H1 (cell line): ENCODE results near the gene DBH. TPM values are rescaled to one million over a fixed set of nuclear protein-coding genes. Genes with fewer than 3 reads are reported as not detected.

Experiments used
- CTCF ChIA-PET: fragments of 300-600 bp; sonication (Branson Sonifier 250); formaldehyde crosslinking; loops from one replicate; lab custom pipeline; 2021; ENCODE audit not compliant: partially characterized antibody; lab: Charles Lee
- POLR2A ChIA-PET: fragments of 300-600 bp; sonication (Branson Sonifier 250); formaldehyde crosslinking; loops from one replicate; lab custom pipeline; 2021; ENCODE audit warnings: inconsistent platforms; ENCODE audit not compliant: partially characterized antibody; lab: Charles Lee
- DNase-seq, 2 experiments: peaks; one replicate each; pipeline versions ENCODE4 v3.0.0 to v3.0.0-alpha.2; 2010 to 2022; ENCODE audit warnings: low spot score in 2 of 2, low read depth in 1 of 2, mixed read lengths in 1 of 2
- FAIRE-seq: peaks from 2 replicates; lab custom pipeline; 2011; peaks lifted over from hg19 to GRCh38; lab: Jason Lieb, UNC
- H2AFZ ChIP-seq: 2 replicates; pipeline ENCODE4 v1.8.1; 2012; ENCODE audit warnings: low read length, inconsistent platforms
- H2AK5ac ChIP-seq: 2 replicates; pipeline ENCODE4 v1.6.1; 2013; ENCODE audit warnings: low read depth, low read length
- H2BK120ac ChIP-seq: replicated peaks from 2 replicates; pipeline ENCODE3; 2013; ENCODE audit warnings: low read depth, low read length, inconsistent platforms
- H2BK12ac ChIP-seq: 2 replicates; pipeline ENCODE4 v1.6.1; 2013; ENCODE audit warnings: low read depth, low read length
- H2BK15ac ChIP-seq: 2 replicates; pipeline ENCODE4 v1.6.1; 2013; ENCODE audit warnings: low read length
- H2BK20ac ChIP-seq: 2 replicates; pipeline ENCODE4 v1.6.1; 2013; ENCODE audit warnings: low read length
- H2BK5ac ChIP-seq: 2 replicates; pipeline ENCODE4 v1.6.1; 2013; ENCODE audit warnings: low read depth, low read length
- H3K14ac ChIP-seq: 2 replicates; pipeline ENCODE4 v1.6.1; 2013; ENCODE audit warnings: inconsistent platforms; ENCODE audit not compliant: insufficient read length
- H3K18ac ChIP-seq: 2 replicates; pipeline ENCODE4 v1.6.1; 2013; ENCODE audit warnings: low read length; ENCODE audit errors: extremely low read depth
- H3K23ac ChIP-seq: 2 replicates; pipeline ENCODE4 v1.6.1; 2013; ENCODE audit warnings: inconsistent platforms; ENCODE audit not compliant: insufficient read length
- H3K23me2 ChIP-seq: 2 replicates; pipeline ENCODE4 v1.6.1; 2013; ENCODE audit warnings: low read depth, low read length
- H3K27ac ChIP-seq: 2 replicates; pipeline ENCODE4 v1.6.1; 2011; ENCODE audit warnings: low read depth, low read length, inconsistent platforms
- H3K27me3 ChIP-seq, 4 experiments: replicated peaks in 1 of 4; 1 replicate in 1 of 4; 2 replicates in 3 of 4; pipeline versions ENCODE4 v1.6.1 to v1.8.1; 2011 to 2013; ENCODE audit warnings: low read length in 3 of 4, mild to moderate bottlenecking in 3 of 4, inconsistent platforms in 2 of 4, mixed read lengths in 2 of 4, moderate library complexity in 1 of 4; ENCODE audit not compliant: control insufficient read depth in 3 of 4, insufficient read depth in 3 of 4; ENCODE audit errors: extremely low read depth in 1 of 4
- H3K36me3 ChIP-seq, 4 experiments: 2 replicates each; pipeline versions ENCODE4 v1.6.1 to v1.8.1; 2011 to 2013; ENCODE audit warnings: mild to moderate bottlenecking in 4 of 4, low read length in 3 of 4, moderate library complexity in 2 of 4, control low read depth in 1 of 4, inconsistent platforms in 1 of 4; ENCODE audit not compliant: insufficient read depth in 4 of 4, control insufficient read depth in 2 of 4
- H3K4ac ChIP-seq: replicated peaks from 2 replicates; pipeline ENCODE3; 2013; ENCODE audit warnings: low read length, low read depth, mixed read lengths, inconsistent platforms; ENCODE audit not compliant: insufficient read length
- H3K4me1 ChIP-seq, 4 experiments: replicated peaks in 1 of 4; 1 replicate in 1 of 4; 2 replicates in 3 of 4; pipeline versions ENCODE4 v1.6.1 to v1.8.1; 2011 to 2013; ENCODE audit warnings: low read length in 3 of 4, inconsistent platforms in 2 of 4, mixed read lengths in 1 of 4; ENCODE audit not compliant: insufficient read depth in 4 of 4, control insufficient read depth in 3 of 4
- H3K4me2 ChIP-seq, 2 experiments: 2 replicates each; pipeline versions ENCODE4 v1.6.1 to v1.8.1; 2011 to 2013; ENCODE audit warnings: low read depth in 2 of 2, low read length in 2 of 2, control low read depth in 1 of 2, inconsistent platforms in 1 of 2, mild to moderate bottlenecking in 1 of 2; ENCODE audit not compliant: insufficient read depth in 1 of 2
- H3K4me3 ChIP-seq, 4 experiments: fragments of 200-600, 300-600 bp in 1 of 4; sonication (generic), shearing (Covaris generic), sonication (Bioruptor Twin) in 1 of 4; 2 replicates each; pipeline versions ENCODE4 v1.5.1 to v1.8.1; 2011 to 2016; ENCODE audit warnings: low read length in 4 of 4, low read depth in 3 of 4, control low read depth in 2 of 4, inconsistent platforms in 2 of 4, mild to moderate bottlenecking in 2 of 4, mixed read lengths in 1 of 4, moderate library complexity in 1 of 4; ENCODE audit not compliant: insufficient read depth in 2 of 4; ENCODE audit errors: extremely low read depth in 1 of 4
- H3K56ac ChIP-seq: replicated peaks from 2 replicates; pipeline ENCODE3; 2013; ENCODE audit warnings: low read depth, mild to moderate bottlenecking, mixed read lengths, low read length, inconsistent platforms; ENCODE audit not compliant: insufficient read length
- H3K79me1 ChIP-seq: 2 replicates; pipeline ENCODE4 v1.6.1; 2013; ENCODE audit warnings: low read depth, low read length, control low read depth
- H3K79me2 ChIP-seq, 2 experiments: 2 replicates each; pipeline versions ENCODE4 v1.6.1 to v1.8.1; 2012 to 2013; ENCODE audit warnings: low read length in 2 of 2, mild to moderate bottlenecking in 2 of 2, inconsistent platforms in 1 of 2; ENCODE audit not compliant: insufficient read depth in 2 of 2, control insufficient read depth in 1 of 2
- H3K9ac ChIP-seq, 4 experiments: replicated peaks in 1 of 4; 1 replicate in 1 of 4; 2 replicates in 3 of 4; pipeline versions ENCODE4 v1.6.1 to v1.8.1; 2011 to 2013; ENCODE audit warnings: low read depth in 3 of 4, low read length in 3 of 4, control low read depth in 2 of 4, mild to moderate bottlenecking in 2 of 4, moderate library complexity in 2 of 4, inconsistent platforms in 1 of 4; ENCODE audit errors: extremely low read depth in 1 of 4
- H3K9me3 ChIP-seq, 2 experiments: 2 replicates each; pipeline versions ENCODE4 v1.6.1 to v1.8.1; 2012 to 2013; ENCODE audit warnings: mild to moderate bottlenecking in 2 of 2, moderate library complexity in 2 of 2, control low read depth in 1 of 2, inconsistent platforms in 1 of 2, low read depth in 1 of 2, low read length in 1 of 2, mixed read lengths in 1 of 2; ENCODE audit not compliant: insufficient read depth in 2 of 2
- H4K20me1 ChIP-seq, 2 experiments: replicated peaks in 1 of 2; 2 replicates each; pipeline versions ENCODE3 to v1.8.1; 2011 to 2013; ENCODE audit warnings: inconsistent platforms in 2 of 2, low read length in 2 of 2, mild to moderate bottlenecking in 1 of 2; ENCODE audit not compliant: insufficient read depth in 2 of 2, control insufficient read depth in 1 of 2
- H4K5ac ChIP-seq: 2 replicates; pipeline ENCODE4 v1.6.1; 2013; ENCODE audit warnings: low read length, low read depth, mixed read lengths, inconsistent platforms; ENCODE audit not compliant: insufficient read length
- H4K8ac ChIP-seq: 2 replicates; pipeline ENCODE4 v1.8.0; 2013; ENCODE audit warnings: mild to moderate bottlenecking, moderate library complexity, low read length, inconsistent platforms; ENCODE audit not compliant: insufficient read depth; ENCODE audit errors: extremely low read depth
- H4K91ac ChIP-seq: replicated peaks from 2 replicates; pipeline ENCODE3; 2013; ENCODE audit warnings: low read length, mixed read lengths, inconsistent platforms; ENCODE audit not compliant: insufficient read length
- POLR2A ChIP-seq, 2 experiments: IDR thresholded peaks; 1 replicate in 1 of 2; 2 replicates in 1 of 2; pipeline ENCODE4 v1.6.1; 2011; ENCODE audit warnings: low read depth in 2 of 2, low read length in 2 of 2, mild to moderate bottlenecking in 2 of 2; ENCODE audit errors: control extremely low read depth in 1 of 2
- WGBS, 2 experiments: shearing (Covaris generic) in 1 of 2; methylation state at CpG; one replicate each; pipeline versions ENCODE4 v1.1.6 to v1.1.7; 2013 to 2015; ENCODE audit warnings: low lambda C conversion rate in 2 of 2, mixed read lengths in 2 of 2, inconsistent platforms in 1 of 2, low coverage in 1 of 2, missing lambda C conversion rate in 1 of 2; ENCODE audit not compliant: insufficient replicate concordance in 2 of 2, insufficient coverage in 1 of 2, insufficient read length in 1 of 2; ENCODE audit errors: extremely low coverage in 1 of 2, missing lambda C conversion rate in 1 of 2; 5-methylcytosine and 5-hydroxymethylcytosine counted together
- polyA plus RNA-seq, 7 experiments: library from polyadenylated mRNA; depleted of rRNA in 3 of 7; stranded (reverse) in 5 of 7; unstranded in 2 of 7; fragments of >200 nt in 5 of 7; fragments of 200-250 nt in 2 of 7; gene quantifications; 1 replicate in 5 of 7; 2 replicates in 1 of 7; 4 replicates in 1 of 7; pipeline versions ENCODE4 v1.2.1 to v1.2.3, GENCODE V29; 2011 to 2013; ENCODE audit warnings: missing spikeins in 2 of 7, mixed read lengths in 2 of 7
- total RNA-seq: library from RNA; stranded (reverse); fragmentation: NEBNext Ultra II Directional; extraction: Animal tissue kit (Norgen Biotek cat#: 25700); gene quantifications from 2 replicates; pipeline ENCODE4 v1.2.1, GENCODE V29; 2021

DBH gene
- total and polyA plus RNA-seq, 2 of the 8 experiments (the other 6 are each of a cell fraction or from before 2014, with no cell fraction given) = 0.18 TPM; not detected in 1

DNA sequence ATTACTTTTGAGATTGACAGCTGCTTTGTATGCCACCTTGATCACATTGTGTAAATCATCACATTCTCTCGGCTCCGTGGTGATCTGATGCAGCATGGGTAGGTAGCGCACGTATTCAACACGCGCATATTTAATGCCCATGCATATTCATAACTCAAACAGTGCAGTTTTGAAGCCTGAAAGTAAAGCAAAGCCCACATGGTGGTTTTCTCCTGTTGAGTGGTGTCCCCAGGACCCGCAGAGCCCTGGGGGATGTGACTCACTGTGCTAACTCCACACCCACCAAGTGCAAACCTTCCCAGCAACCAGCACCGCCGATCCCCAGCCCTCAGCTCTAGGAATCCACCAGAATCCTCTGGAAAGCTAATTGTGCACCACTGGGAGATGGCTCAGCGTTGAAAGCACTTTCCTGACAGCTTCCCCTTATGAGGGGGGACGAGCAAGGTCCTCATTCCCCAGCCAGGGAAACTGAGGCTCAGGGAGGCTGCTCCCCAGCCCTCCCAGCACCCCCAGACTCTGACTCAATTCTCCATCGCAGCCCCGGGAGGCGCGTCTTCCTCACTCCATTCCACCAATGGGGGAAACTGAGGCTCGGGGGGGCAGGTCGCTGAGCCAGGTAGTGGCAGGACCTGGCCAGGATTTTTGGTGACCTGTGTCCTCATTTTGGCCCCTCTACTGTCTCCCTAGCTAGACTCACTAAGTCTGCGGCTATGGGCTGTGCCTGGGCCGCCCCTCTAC lies 55.6 kb downstream of the DBH start:
- Histone ChIP-seq H3K56ac (no peak overlapping the region), H3K79me1 (no peaks in the 10 kb centered on the region), H2BK5ac (no peak overlapping the region), H3K23me2 (no peaks in the 10 kb centered on the region), H3K14ac (no peak overlapping the region), H2AFZ (no peak overlapping the region), H2AK5ac (no peak overlapping the region), H3K9me3 (no peaks in the 10 kb centered on the region), H4K5ac (no peak overlapping the region), H2BK12ac (no peak overlapping the region), H3K79me2 (no peaks in the 10 kb centered on the region), H3K9ac (no peak overlapping the region), H2BK120ac (no peak overlapping the region), H3K36me3 (no peaks in the 10 kb centered on the region), H4K91ac (no peak overlapping the region), H3K4me1 (no peaks in the 10 kb centered on the region; a peak in 1 of 7 replicates), H3K4ac (no peak overlapping the region), H3K4me3 (no peak overlapping the region), H3K23ac (no peak overlapping the region), H3K4me2 (no peak overlapping the region), H2BK20ac (no peak overlapping the region), H3K27ac (no peak overlapping the region), H4K20me1 (no peaks in the 10 kb centered on the region), H4K8ac (no peak overlapping the region), H3K18ac (no peak overlapping the region), H2BK15ac (no peak overlapping the region), H3K27me3 (no peaks in the 10 kb centered on the region; a peak in 2 of 7 replicates)
- TF ChIP-seq POLR2A (IDR thresholded peaks at IDR 0.05; ENCODE audit: control extremely low read depth in 1 of 2, low read depth in 2 of 2, low read length in 2 of 2) = no peak
- FAIRE-seq (no peak), DNase-seq (no peak)
- WGBS, 2 experiments = 90% methylated on average over 18 of the region's 19 CpGs; no CpG with 5 or more reads in 1 of the 2 experiments
- ChIA-PET POLR2A (interaction anchor here (0.6 kb wide), 1 partner anchor 302 kb away, joined by 3 read pairs; no protein-coding TSS in a partner anchor), CTCF (interaction anchor here (0.7 to 2.0 kb wide), 10 partner anchors 11 to 167 kb away, joined by 3 to 8 read pairs (median 3); partner anchors contain the start of gene MYMK)
